Trophoblast cell (in vitro differentiated cells and primary cell): ENCODE measurements around the gene HAT1.

Experiments
- DNase-seq, 2 donors: peaks; one replicate each; pipeline ENCODE4 v3.0.0-alpha.2; 2016
- H2AFZ ChIP-seq: 2 replicates; pipeline ENCODE4 v1.6.1; 2013; ENCODE audit warnings: low read length, moderate library complexity, mild to moderate bottlenecking; ENCODE audit not compliant: insufficient read depth, poor library complexity
- H2AK5ac ChIP-seq: 2 replicates; pipeline ENCODE4 v1.6.1; 2013; ENCODE audit warnings: mild to moderate bottlenecking, low read length
- H2BK120ac ChIP-seq: 2 replicates; pipeline ENCODE4 v1.6.1; 2013; ENCODE audit warnings: low read length, mild to moderate bottlenecking, moderate library complexity; ENCODE audit not compliant: insufficient read depth, poor library complexity
- H2BK12ac ChIP-seq: 2 replicates; pipeline ENCODE4 v1.6.1; 2013; ENCODE audit warnings: mild to moderate bottlenecking, low read length, moderate library complexity
- H2BK5ac ChIP-seq: 2 replicates; pipeline ENCODE4 v1.6.1; 2013; ENCODE audit warnings: low read length, low read depth, moderate library complexity, mild to moderate bottlenecking; ENCODE audit not compliant: poor library complexity
- H3K14ac ChIP-seq: 2 replicates; pipeline ENCODE4 v1.6.1; 2013; ENCODE audit warnings: mild to moderate bottlenecking, low read length
- H3K18ac ChIP-seq: 2 replicates; pipeline ENCODE4 v1.6.1; 2013; ENCODE audit warnings: mild to moderate bottlenecking, low read length
- H3K23ac ChIP-seq: 2 replicates; pipeline ENCODE4 v1.6.1; 2013; ENCODE audit warnings: low read length
- H3K27ac ChIP-seq: 2 replicates; pipeline ENCODE4 v1.5.1; 2013; ENCODE audit warnings: low read depth, mild to moderate bottlenecking, inconsistent platforms, low read length, moderate library complexity
- H3K27me3 ChIP-seq: 2 replicates; pipeline ENCODE4 v1.6.1; 2013; ENCODE audit warnings: inconsistent platforms, mild to moderate bottlenecking, low read length, moderate library complexity; ENCODE audit not compliant: insufficient read depth
- H3K36me3 ChIP-seq, 2 experiments: 1 replicate in 1 of 2; 2 replicates in 1 of 2; pipeline ENCODE4 v1.6.1; 2013; ENCODE audit warnings: low read length in 2 of 2, mild to moderate bottlenecking in 2 of 2, moderate library complexity in 1 of 2; ENCODE audit not compliant: insufficient read depth in 2 of 2, control insufficient read depth in 1 of 2
- H3K4ac ChIP-seq: 2 replicates; pipeline ENCODE4 v1.6.1; 2013; ENCODE audit warnings: low read depth, mild to moderate bottlenecking, low read length, moderate library complexity
- H3K4me1 ChIP-seq, 2 experiments: 1 replicate in 1 of 2; 2 replicates in 1 of 2; pipeline ENCODE4 v1.6.1; 2013; ENCODE audit warnings: low read length in 2 of 2, mild to moderate bottlenecking in 2 of 2, moderate library complexity in 1 of 2; ENCODE audit not compliant: insufficient read depth in 2 of 2, control insufficient read depth in 1 of 2
- H3K4me2 ChIP-seq: 2 replicates; pipeline ENCODE4 v1.6.1; 2013; ENCODE audit warnings: inconsistent platforms, mild to moderate bottlenecking, low read length, moderate library complexity
- H3K4me3 ChIP-seq: 2 replicates; pipeline ENCODE4 v1.5.1; 2013; ENCODE audit warnings: mild to moderate bottlenecking, low read depth, low read length, inconsistent platforms
- H3K79me1 ChIP-seq: one replicate; pipeline ENCODE4 v1.6.1; 2013; ENCODE audit warnings: low read length
- H3K79me2 ChIP-seq: 2 replicates; pipeline ENCODE4 v1.6.1; 2013; ENCODE audit warnings: low read length, mild to moderate bottlenecking; ENCODE audit not compliant: control insufficient read depth, insufficient read depth, poor library complexity
- H3K9ac ChIP-seq: 2 replicates; pipeline ENCODE4 v1.6.1; 2013; ENCODE audit warnings: mild to moderate bottlenecking, low read length
- H3K9me3 ChIP-seq: 2 replicates; pipeline ENCODE4 v1.6.1; 2013; ENCODE audit warnings: low read depth, mild to moderate bottlenecking, control low read depth, inconsistent platforms, low read length; ENCODE audit not compliant: insufficient read depth
- H4K12ac ChIP-seq: 2 replicates; pipeline ENCODE4 v1.6.1; 2013; ENCODE audit warnings: low read depth, mild to moderate bottlenecking, low read length, moderate library complexity
- H4K8ac ChIP-seq: 2 replicates; pipeline ENCODE4 v1.6.1; 2013; ENCODE audit warnings: low read depth, mild to moderate bottlenecking, low read length, moderate library complexity
- H4K91ac ChIP-seq: one replicate; pipeline ENCODE4 v1.6.1; 2013; ENCODE audit warnings: low read depth, mild to moderate bottlenecking, low read length, moderate library complexity
- WGBS: extraction: QIAGEN DNeasy Blood & Tissue Kit; methylation state at CpG from one replicate; pipeline ENCODE4 v1.1.7; 2013; ENCODE audit warnings: missing lambda C conversion rate; ENCODE audit not compliant: insufficient read length, insufficient coverage; ENCODE audit errors: extremely low coverage; 5-methylcytosine and 5-hydroxymethylcytosine counted together

Gene HAT1

DNA sequence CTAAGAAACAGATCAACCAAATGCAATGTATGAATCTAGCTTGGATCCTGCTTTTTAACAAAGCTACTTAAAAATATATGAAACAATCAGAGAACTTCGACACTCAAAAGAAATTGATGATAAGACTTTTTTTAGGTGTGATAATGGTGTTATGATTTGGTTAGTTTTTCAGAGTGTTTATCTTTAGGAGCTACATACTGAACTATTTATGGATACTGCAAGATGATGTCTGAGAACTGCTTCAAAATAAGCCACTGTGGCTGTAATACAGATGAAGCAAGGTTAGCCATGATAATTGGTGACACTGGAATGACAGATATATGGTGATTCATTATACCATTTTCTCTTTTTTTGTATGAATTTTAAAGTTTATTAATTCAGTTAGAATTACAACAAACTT is 42.4 kb upstream of the HAT1 start:
- no peak overlapping the region for H4K12ac ChIP-seq
- DNase-seq: no peak
- H3K4me1 ChIP-seq: no peaks in the 10 kb centered on the region
- H4K91ac ChIP-seq: no peak overlapping the region
- H3K4ac ChIP-seq: no peak overlapping the region
- H3K4me3 ChIP-seq: no peak overlapping the region
- H3K27me3 ChIP-seq: no peaks in the 10 kb centered on the region
- no peaks in the 10 kb centered on the region for H3K79me2 ChIP-seq
- no peak overlapping the region for H3K23ac ChIP-seq
- H3K9me3 ChIP-seq: no peaks in the 10 kb centered on the region
- H2AFZ ChIP-seq: no peak overlapping the region
- H3K14ac ChIP-seq: no peak overlapping the region
- peaks cover 0 to 2% of the 10 kb centered on the region in 2 experiments for H3K36me3 ChIP-seq
- H3K79me1 ChIP-seq: no peaks in the 10 kb centered on the region
- no peak overlapping the region for H2AK5ac ChIP-seq
- WGBS: no CpG with 5 or more reads among the region's 1 CpG
- H3K9ac ChIP-seq: no peak overlapping the region
- no peak overlapping the region for H3K18ac ChIP-seq
- H3K4me2 ChIP-seq: no peak overlapping the region
- no peak overlapping the region for H3K27ac ChIP-seq
- no peak overlapping the region for H2BK5ac ChIP-seq
- no peak overlapping the region for H2BK120ac ChIP-seq
- no peak overlapping the region for H2BK12ac ChIP-seq
- no peak overlapping the region for H4K8ac ChIP-seq

DNA sequence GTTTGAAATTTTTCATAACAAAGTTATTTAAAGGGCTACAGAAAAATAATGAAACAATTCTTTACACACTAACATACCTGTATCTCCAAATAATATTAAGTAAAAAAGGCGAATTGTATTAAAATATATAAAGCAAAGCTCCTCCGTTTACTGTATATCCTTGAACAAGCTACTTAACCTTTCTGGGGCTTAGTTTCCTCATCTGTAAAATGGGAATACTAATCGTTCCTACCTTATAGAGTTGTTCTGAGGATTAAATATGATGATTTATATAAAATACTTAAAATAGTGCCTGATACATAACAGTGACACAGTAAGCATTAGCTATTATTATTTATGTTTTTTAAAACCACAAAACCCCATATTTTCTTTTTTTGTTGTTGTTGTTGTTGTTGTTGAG is 41.5 kb upstream of the HAT1 start:
- H3K79me2 ChIP-seq: no peaks in the 10 kb centered on the region
- no peak overlapping the region for H2AK5ac ChIP-seq
- H3K27me3 ChIP-seq: no peaks in the 10 kb centered on the region
- no peak overlapping the region for H3K9ac ChIP-seq
- no peak for DNase-seq
- H2BK12ac ChIP-seq: no peak overlapping the region
- no peak overlapping the region for H3K18ac ChIP-seq
- no peaks in the 10 kb centered on the region for H3K9me3 ChIP-seq
- no peak overlapping the region for H3K23ac ChIP-seq
- no peak overlapping the region for H4K8ac ChIP-seq
- no peak overlapping the region for H2BK5ac ChIP-seq
- H3K36me3 ChIP-seq: no peaks in the 10 kb centered on the region
- no peak overlapping the region for H3K14ac ChIP-seq
- H3K4me3 ChIP-seq: no peak overlapping the region
- H3K4me2 ChIP-seq: no peak overlapping the region
- H3K27ac ChIP-seq: no peak overlapping the region
- no peak overlapping the region for H4K12ac ChIP-seq
- no peak overlapping the region for H2BK120ac ChIP-seq
- H4K91ac ChIP-seq: no peak overlapping the region
- no peaks in the 10 kb centered on the region for H3K79me1 ChIP-seq
- no peak overlapping the region for H3K4ac ChIP-seq
- H2AFZ ChIP-seq: no peak overlapping the region
- no peaks in the 10 kb centered on the region for H3K4me1 ChIP-seq
- no CpG with 5 or more reads among the region's 3 CpGs for WGBS

DNA sequence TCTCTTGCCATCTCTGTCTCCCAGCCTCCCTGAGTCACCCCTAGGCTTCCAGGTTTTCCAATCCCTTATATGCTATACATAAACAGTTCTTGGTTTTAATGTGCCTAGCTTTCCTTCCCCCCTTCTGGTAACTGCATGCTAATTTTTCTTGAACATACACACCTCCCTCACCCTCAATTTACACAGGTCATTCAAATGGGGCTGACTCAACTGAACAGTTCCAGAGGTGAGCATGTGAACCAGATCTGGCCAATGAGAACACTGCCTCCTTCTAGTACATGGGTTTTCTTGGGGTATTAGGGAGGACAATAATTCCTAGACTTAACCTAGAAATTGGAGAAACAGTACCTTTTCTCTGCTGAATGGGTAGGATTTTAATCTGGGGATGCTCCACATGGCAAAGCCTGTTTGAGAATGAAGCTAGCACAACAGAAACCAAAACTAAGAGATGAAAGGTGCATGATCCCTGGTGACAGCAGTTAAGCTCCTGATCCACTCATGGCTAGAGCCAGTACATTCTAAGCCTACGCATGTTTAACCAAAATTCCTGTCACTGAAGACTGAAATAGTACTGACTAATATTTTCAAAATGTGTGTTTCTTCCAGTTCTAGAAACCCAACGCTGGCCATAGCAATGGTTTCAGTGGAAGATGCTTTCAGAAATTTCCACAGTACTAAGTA is 40.0 kb upstream of the HAT1 start:
- WGBS: no CpG with 5 or more reads among the region's 2 CpGs
- H3K79me1 ChIP-seq: no peaks in the 10 kb centered on the region
- no peak overlapping the region for H3K4me3 ChIP-seq
- H2AK5ac ChIP-seq: no peak overlapping the region
- H3K9me3 ChIP-seq: no peaks in the 10 kb centered on the region
- no peaks in the 10 kb centered on the region for H3K4me1 ChIP-seq
- H3K23ac ChIP-seq: peak overlapping the region; percentile 80
- no peaks in the 10 kb centered on the region for H3K27me3 ChIP-seq
- H2AFZ ChIP-seq: no peak overlapping the region
- H4K8ac ChIP-seq: no peak overlapping the region
- no peak overlapping the region for H3K4ac ChIP-seq
- no peak overlapping the region for H2BK12ac ChIP-seq
- no peak overlapping the region for H3K27ac ChIP-seq
- no peak overlapping the region for H4K91ac ChIP-seq
- no peak for DNase-seq
- H2BK120ac ChIP-seq: no peak overlapping the region
- H2BK5ac ChIP-seq: no peak overlapping the region
- H4K12ac ChIP-seq: no peak overlapping the region
- H3K79me2 ChIP-seq: no peaks in the 10 kb centered on the region
- H3K36me3 ChIP-seq: no peaks in the 10 kb centered on the region
- no peak overlapping the region for H3K4me2 ChIP-seq
- H3K14ac ChIP-seq: no peak overlapping the region
- no peak overlapping the region for H3K18ac ChIP-seq
- H3K9ac ChIP-seq: no peak overlapping the region

DNA sequence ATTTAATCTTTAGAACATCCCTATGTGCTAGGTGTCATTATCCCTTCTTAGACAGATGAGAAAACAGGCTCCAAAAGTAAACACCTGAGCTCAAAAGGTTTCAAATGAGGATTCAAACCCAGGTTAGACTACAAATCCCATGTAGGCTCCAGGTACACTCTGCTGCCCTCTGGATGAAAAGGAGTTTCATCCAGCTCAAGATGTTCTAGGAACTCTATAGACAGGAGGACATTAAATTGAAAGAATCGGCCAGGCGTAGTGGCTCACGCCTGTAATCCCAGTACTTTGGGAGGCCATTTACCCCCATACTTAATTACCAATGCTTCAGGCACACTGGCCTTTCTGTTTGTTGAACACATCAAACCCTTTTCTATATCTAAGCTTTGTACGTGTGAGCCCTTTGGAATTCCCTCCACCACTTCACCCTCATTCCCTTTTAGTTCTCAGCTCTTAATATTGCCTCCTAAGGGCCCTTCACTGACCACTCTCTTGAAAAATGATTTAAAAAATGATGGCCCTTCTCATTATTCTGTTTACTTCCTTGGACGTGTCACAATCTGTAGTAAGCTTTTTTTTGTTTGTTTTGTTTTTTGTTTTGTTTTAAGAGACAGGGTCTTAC is 38.9 kb upstream of the HAT1 start:
- H4K91ac ChIP-seq: no peak overlapping the region
- no peaks in the 10 kb centered on the region for H3K4me1 ChIP-seq
- H3K23ac ChIP-seq: no peak overlapping the region
- no peak overlapping the region for H2BK120ac ChIP-seq
- no peak overlapping the region for H2AFZ ChIP-seq
- no peak overlapping the region for H3K14ac ChIP-seq
- no peak overlapping the region for H4K8ac ChIP-seq
- no peaks in the 10 kb centered on the region for H3K9me3 ChIP-seq
- H3K9ac ChIP-seq: no peak overlapping the region
- no peak overlapping the region for H3K4me3 ChIP-seq
- no peak overlapping the region for H3K27ac ChIP-seq
- no peaks in the 10 kb centered on the region for H3K79me2 ChIP-seq
- H3K4ac ChIP-seq: no peak overlapping the region
- no peak overlapping the region for H2BK5ac ChIP-seq
- no peaks in the 10 kb centered on the region for H3K79me1 ChIP-seq
- DNase-seq: no peak
- no CpG with 5 or more reads among the region's 5 CpGs for WGBS
- no peak overlapping the region for H3K18ac ChIP-seq
- H3K4me2 ChIP-seq: no peak overlapping the region
- H3K36me3 ChIP-seq: no peaks in the 10 kb centered on the region
- no peak overlapping the region for H2AK5ac ChIP-seq
- H4K12ac ChIP-seq: no peak overlapping the region
- H2BK12ac ChIP-seq: no peak overlapping the region
- H3K27me3 ChIP-seq: no peaks in the 10 kb centered on the region
